Measurements from ENCODE around the gene DVL3.

The DVL3 gene

GRCh38 chr3:184145111-184145524, 10.1 kb upstream of the DVL3 start:
- Histone ChIP-seq H3K9me2 (ENCODE audit: low read depth, low read length) (no peaks in the 10 kb centered on the region), H3K4me2 (ENCODE audit: low read length) (no peak overlapping the region), H4K20me1 (ENCODE audit: insufficient read depth, low read length) (no peaks in the 10 kb centered on the region), H3K9me3 (ENCODE audit: low read length) (no peaks in the 10 kb centered on the region), H3K27me3 (ENCODE audit: insufficient read depth, low read length) (no peaks in the 10 kb centered on the region), H3K4me1 (ENCODE audit: insufficient read depth, low read length, severe bottlenecking) (peaks cover 6% of the 10 kb centered on the region), H3K79me2 (ENCODE audit: insufficient read depth, low read length) (no peaks in the 10 kb centered on the region), H3K4me3 (ENCODE audit: low read depth, low read length, poor library complexity, severe bottlenecking) (no peak overlapping the region), H2AFZ (ENCODE audit: low read length) (no peak overlapping the region), H3F3A (ENCODE audit: insufficient read depth, low read length) (no peaks in the 10 kb centered on the region), H3K27ac (ENCODE audit: low read depth, low read length, poor library complexity, severe bottlenecking) (no peak overlapping the region), H3K36me3 (ENCODE audit: insufficient read depth, low read length) (peaks cover 70% of the 10 kb centered on the region), H3K9ac (ENCODE audit: low read length) (no peak overlapping the region)
- TF ChIP-seq EZH2 (IDR thresholded peaks at IDR 0.05; ENCODE audit: borderline replicate concordance, low read length), result no peak
- TF ChIP-seq CTCF (IDR thresholded peaks at IDR 0.05; ENCODE audit: low read length), result peak; percentile 80

DNA sequence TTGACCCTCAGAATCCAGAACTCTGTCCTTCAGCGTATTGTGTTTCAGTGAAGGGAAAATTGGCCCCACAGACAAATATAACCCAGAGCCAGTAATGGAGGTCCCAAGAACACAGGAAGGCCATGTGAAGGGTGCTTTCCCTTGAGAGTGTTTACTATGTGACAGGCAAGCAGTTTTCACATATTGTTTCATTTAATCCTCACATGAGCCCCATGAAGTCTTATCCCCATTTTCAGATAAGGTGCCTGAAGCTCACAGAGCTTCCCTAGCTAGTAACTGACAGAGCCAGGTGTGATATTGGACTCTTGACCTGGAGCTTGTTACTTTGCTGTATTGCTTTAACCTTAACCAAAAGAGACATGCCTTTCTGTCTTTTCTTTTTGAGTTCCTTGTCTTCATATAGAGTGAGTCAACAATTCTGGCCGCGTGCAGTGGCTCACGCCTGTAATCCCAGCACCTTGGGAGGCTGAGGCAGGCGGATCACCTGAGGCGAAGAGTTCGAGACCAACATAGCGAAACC, 9.4 kb upstream of the DVL3 start:
- Histone ChIP-seq H3K4me3 (ENCODE audit: low read depth, low read length, poor library complexity, severe bottlenecking) (no peak overlapping the region), H2AFZ (ENCODE audit: low read length) (no peak overlapping the region), H3K4me2 (ENCODE audit: low read length) (no peak overlapping the region), H3K9me2 (ENCODE audit: low read depth, low read length) (no peaks in the 10 kb centered on the region), H3K27ac (ENCODE audit: low read depth, low read length, poor library complexity, severe bottlenecking) (no peak overlapping the region), H3K36me3 (ENCODE audit: insufficient read depth, low read length) (peaks cover 63% of the 10 kb centered on the region), H3F3A (ENCODE audit: insufficient read depth, low read length) (no peaks in the 10 kb centered on the region), H3K79me2 (ENCODE audit: insufficient read depth, low read length) (no peaks in the 10 kb centered on the region), H3K4me1 (ENCODE audit: insufficient read depth, low read length, severe bottlenecking) (peaks cover 6% of the 10 kb centered on the region), H4K20me1 (ENCODE audit: insufficient read depth, low read length) (no peaks in the 10 kb centered on the region), H3K9me3 (ENCODE audit: low read length) (no peaks in the 10 kb centered on the region), H3K27me3 (ENCODE audit: insufficient read depth, low read length) (no peaks in the 10 kb centered on the region), H3K9ac (ENCODE audit: low read length) (no peak overlapping the region)
- TF ChIP-seq CTCF (IDR thresholded peaks at IDR 0.05; ENCODE audit: low read length), result no peak
- no peak for TF ChIP-seq EZH2 (IDR thresholded peaks at IDR 0.05; ENCODE audit: borderline replicate concordance, low read length)

DNA sequence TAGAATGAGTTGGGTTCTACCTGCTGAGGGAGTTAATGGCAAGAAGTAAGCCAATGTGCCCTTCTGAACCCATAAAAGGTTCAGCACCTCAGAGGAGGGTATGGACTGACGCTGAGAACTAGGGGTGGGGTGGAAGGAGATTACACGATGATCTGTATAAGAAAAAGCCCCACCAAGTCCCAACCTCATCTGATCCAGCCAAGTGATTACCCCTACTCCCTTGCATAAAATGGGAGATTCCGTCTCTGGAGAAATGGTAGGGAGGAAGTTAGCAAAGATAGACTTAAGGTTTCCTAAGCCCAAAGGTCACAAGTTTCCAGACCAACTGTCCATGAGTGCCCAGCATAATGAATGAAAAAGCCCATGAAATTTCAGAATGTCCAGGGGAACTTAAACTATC, 7.1 kb upstream of the DVL3 start:
- H3K4me3 ChIP-seq (ENCODE audit: low read depth, low read length, poor library complexity, severe bottlenecking), result no peak overlapping the region
- no peaks in the 10 kb centered on the region for H3F3A ChIP-seq (ENCODE audit: insufficient read depth, low read length)
- TF ChIP-seq EZH2 (IDR thresholded peaks at IDR 0.05; ENCODE audit: borderline replicate concordance, low read length), result no peak
- no peak overlapping the region for H2AFZ ChIP-seq (ENCODE audit: low read length)
- no peaks in the 10 kb centered on the region for H3K27me3 ChIP-seq (ENCODE audit: insufficient read depth, low read length)
- no peak overlapping the region for H3K27ac ChIP-seq (ENCODE audit: low read depth, low read length, poor library complexity, severe bottlenecking)
- no peaks in the 10 kb centered on the region for H3K9me2 ChIP-seq (ENCODE audit: low read depth, low read length)
- no peaks in the 10 kb centered on the region for H4K20me1 ChIP-seq (ENCODE audit: insufficient read depth, low read length)
- no peaks in the 10 kb centered on the region for H3K79me2 ChIP-seq (ENCODE audit: insufficient read depth, low read length)
- peaks cover 41% of the 10 kb centered on the region for H3K36me3 ChIP-seq (ENCODE audit: insufficient read depth, low read length)
- H3K4me2 ChIP-seq (ENCODE audit: low read length), result no peak overlapping the region
- H3K4me1 ChIP-seq (ENCODE audit: insufficient read depth, low read length, severe bottlenecking), result peaks cover 7% of the 10 kb centered on the region
- H3K9ac ChIP-seq (ENCODE audit: low read length), result no peak overlapping the region
- H3K9me3 ChIP-seq (ENCODE audit: low read length), result no peaks in the 10 kb centered on the region

GRCh38 chr3:184149123-184149522, 6.1 kb upstream of the DVL3 start:
- no peak for TF ChIP-seq CTCF (IDR thresholded peaks at IDR 0.05; ENCODE audit: low read length)
- TF ChIP-seq EZH2 (IDR thresholded peaks at IDR 0.05; ENCODE audit: borderline replicate concordance, low read length), result no peak
- Histone ChIP-seq H3K27me3 (ENCODE audit: insufficient read depth, low read length) (no peaks in the 10 kb centered on the region), H3K9me2 (ENCODE audit: low read depth, low read length) (no peaks in the 10 kb centered on the region), H3K27ac (ENCODE audit: low read depth, low read length, poor library complexity, severe bottlenecking) (no peak overlapping the region), H3K79me2 (ENCODE audit: insufficient read depth, low read length) (no peaks in the 10 kb centered on the region), H3K4me1 (ENCODE audit: insufficient read depth, low read length, severe bottlenecking) (peaks cover 12% of the 10 kb centered on the region), H3F3A (ENCODE audit: insufficient read depth, low read length) (0 out of 2 replicates have a peak, but pooled peaks cover 3% of the 10 kb centered on the region), H4K20me1 (ENCODE audit: insufficient read depth, low read length) (no peaks in the 10 kb centered on the region), H3K4me3 (ENCODE audit: low read depth, low read length, poor library complexity, severe bottlenecking) (no peak overlapping the region), H3K4me2 (ENCODE audit: low read length) (no peak overlapping the region), H3K9me3 (ENCODE audit: low read length) (no peaks in the 10 kb centered on the region), H3K36me3 (ENCODE audit: insufficient read depth, low read length) (peaks cover 30% of the 10 kb centered on the region), H3K9ac (ENCODE audit: low read length) (no peak overlapping the region), H2AFZ (ENCODE audit: low read length) (no peak overlapping the region)

Data from OCI-LY1 (cell line).